HG02623 (cell line): ENCODE data around the gene MCF2L2.
A peak's percentile ranks its signal among the peaks of the same experiment; 100 is the strongest.
"Not testable (repeated sequence)": the region's sequence is repeated elsewhere in the genome, so short reads cannot be mapped to it uniquely, and the experiment has no call there.

Experiments used
- ATAC-seq: cut with Tn5 transposase; IDR thresholded peaks from one replicate; pipeline ENCODE4 v1.9.1; 2021; ENCODE audit warnings: moderate library complexity; ENCODE audit not compliant: unreplicated experiment

The MCF2L2 gene

GRCh38 chr3:183446838-183447205 is 18.4 kb upstream of the MCF2L2 start:
- no peak for ATAC-seq

- no peak for ATAC-seq
These were observed 16.3 kb upstream of the MCF2L2 start for GRCh38 chr3:183444748-183445147.

GRCh38 chr3:183443395-183444385 is 15.3 kb upstream of the MCF2L2 start:
- no peak for ATAC-seq

GRCh38 chr3:183442994-183443393 is 14.6 kb upstream of the MCF2L2 start:
- ATAC-seq = no peak

- ATAC-seq = not testable (repeated sequence)
These were observed 12.1 kb upstream of the MCF2L2 start for GRCh38 chr3:183440521-183440920.

- no peak for ATAC-seq
These were observed 11.1 kb upstream of the MCF2L2 start for GRCh38 chr3:183439515-183439914.

- ATAC-seq = no peak
These were observed 10.3 kb upstream of the MCF2L2 start for GRCh38 chr3:183438735-183439134.

GRCh38 chr3:183437666-183438564 is 9.5 kb upstream of the MCF2L2 start:
- ATAC-seq = no peak

GRCh38 chr3:183437061-183437460 is 8.6 kb upstream of the MCF2L2 start:
- no peak for ATAC-seq

GRCh38 chr3:183435661-183436060 is 7.2 kb upstream of the MCF2L2 start:
- peak; percentile 72 for ATAC-seq

- ATAC-seq = no peak
These were observed 6.6 kb upstream of the MCF2L2 start for GRCh38 chr3:183434992-183435391.

- no peak for ATAC-seq
These were observed 6.1 kb upstream of the MCF2L2 start for GRCh38 chr3:183434503-183434902.

GRCh38 chr3:183430325-183430957 is 2.0 kb upstream of the MCF2L2 start:
- no peak for ATAC-seq

GRCh38 chr3:183427876-183428446 is 458 bp downstream of the MCF2L2 start:
- peak; percentile 27 for ATAC-seq

GRCh38 chr3:183427196-183427875 is 1.1 kb downstream of the MCF2L2 start:
- no peak for ATAC-seq

- ATAC-seq = not testable (repeated sequence)
These were observed 9.6 kb downstream of the MCF2L2 start for GRCh38 chr3:183418807-183419206.

- no peak for ATAC-seq
These were observed 17.1 kb downstream of the MCF2L2 start for GRCh38 chr3:183411216-183411922.

GRCh38 chr3:183410759-183411158 is 17.7 kb downstream of the MCF2L2 start:
- no peak for ATAC-seq

- ATAC-seq = no peak
These were observed 18.1 kb downstream of the MCF2L2 start for GRCh38 chr3:183410280-183410679.

GRCh38 chr3:183409219-183409618 is 19.2 kb downstream of the MCF2L2 start:
- no peak for ATAC-seq
